ENCODE data around the gene PPM1E.

DNA sequence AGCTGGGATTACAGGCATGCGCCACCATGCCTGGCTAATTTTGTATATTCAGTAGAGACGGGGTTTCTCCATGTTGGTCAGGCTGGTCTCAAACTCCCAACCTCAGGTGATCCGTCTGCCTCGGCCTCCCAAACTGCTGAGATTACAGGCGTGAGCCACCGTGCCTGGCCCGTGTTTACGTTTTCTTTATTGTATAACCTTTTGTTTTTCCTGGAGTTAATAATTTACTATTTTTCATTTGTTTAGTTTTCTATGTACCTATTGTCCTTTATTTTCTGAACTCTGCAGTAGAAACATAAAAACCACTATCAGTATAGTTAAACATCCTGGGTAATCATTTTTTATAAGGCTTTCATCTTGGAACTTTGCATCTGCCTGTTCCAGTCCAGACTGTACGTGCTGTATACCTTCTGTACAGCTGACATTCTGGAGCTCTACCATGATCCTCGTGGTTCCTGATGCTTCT, 73.6 kb downstream of the PPM1E start:
- TF ChIP-seq, protein P1, sequence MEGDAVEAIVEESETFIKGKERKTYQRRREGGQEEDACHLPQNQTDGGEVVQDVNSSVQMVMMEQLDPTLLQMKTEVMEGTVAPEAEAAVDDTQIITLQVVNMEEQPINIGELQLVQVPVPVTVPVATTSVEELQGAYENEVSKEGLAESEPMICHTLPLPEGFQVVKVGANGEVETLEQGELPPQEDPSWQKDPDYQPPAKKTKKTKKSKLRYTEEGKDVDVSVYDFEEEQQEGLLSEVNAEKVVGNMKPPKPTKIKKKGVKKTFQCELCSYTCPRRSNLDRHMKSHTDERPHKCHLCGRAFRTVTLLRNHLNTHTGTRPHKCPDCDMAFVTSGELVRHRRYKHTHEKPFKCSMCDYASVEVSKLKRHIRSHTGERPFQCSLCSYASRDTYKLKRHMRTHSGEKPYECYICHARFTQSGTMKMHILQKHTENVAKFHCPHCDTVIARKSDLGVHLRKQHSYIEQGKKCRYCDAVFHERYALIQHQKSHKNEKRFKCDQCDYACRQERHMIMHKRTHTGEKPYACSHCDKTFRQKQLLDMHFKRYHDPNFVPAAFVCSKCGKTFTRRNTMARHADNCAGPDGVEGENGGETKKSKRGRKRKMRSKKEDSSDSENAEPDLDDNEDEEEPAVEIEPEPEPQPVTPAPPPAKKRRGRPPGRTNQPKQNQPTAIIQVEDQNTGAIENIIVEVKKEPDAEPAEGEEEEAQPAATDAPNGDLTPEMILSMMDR (IDR thresholded peaks at IDR 0.05): no peak
- TF ChIP-seq EZH2 (IDR thresholded peaks at IDR 0.05; ENCODE audit: borderline replicate concordance, insufficient read depth, low read depth, low read length, poor library complexity, severe bottlenecking): no peak

Data from B cell (primary cell).